Ovary (tissue), 9 donors: ENCODE results near the gene PPP2R5D. TPM values are rescaled to one million over a fixed set of nuclear protein-coding genes. Genes with fewer than 3 reads are reported as not detected.

Experiments used
- DNase-seq, 5 donors: peaks; one replicate each; pipeline ENCODE4 v3.0.0-alpha.2; 2019 to 2020
- H3K27ac ChIP-seq, 2 donors: fragments of 200-600 bp; one replicate each; pipeline versions ENCODE4 v1.5.1 to v1.8.0; 2019 to 2022
- H3K27me3 ChIP-seq: fragments of 200-600 bp; one replicate; pipeline ENCODE4 v1.8.0; 2022
- H3K36me3 ChIP-seq: fragments of 200-600 bp; sonication (generic); one replicate; pipeline ENCODE4 v1.5.1; 2019
- H3K4me1 ChIP-seq: one replicate; pipeline ENCODE4 v1.8.1; 2013; ENCODE audit warnings: mild to moderate bottlenecking, moderate library complexity; ENCODE audit not compliant: insufficient read depth
- H3K4me3 ChIP-seq: fragments of 200-600 bp; sonication (generic); one replicate; pipeline ENCODE4 v1.5.1; 2017
- H3K9me3 ChIP-seq, 2 donors: fragments of 200-600 bp in 1 of 2; sonication (generic) in 1 of 2; one replicate each; pipeline versions ENCODE4 v1.5.1 to v1.8.1; 2013 to 2019; ENCODE audit warnings: mild to moderate bottlenecking in 1 of 2, moderate library complexity in 1 of 2
- EP300 ChIP-seq: sonication (generic); formaldehyde crosslinking; IDR thresholded peaks from one replicate; pipeline ENCODE4 v1.6.1; 2017; ENCODE audit warnings: antibody characterized with exemption
- POLR2A ChIP-seq: fragments of 450-650 bp; IDR thresholded peaks from one replicate; pipeline ENCODE4 v1.6.1; 2017; ENCODE audit warnings: antibody characterized with exemption, mild to moderate bottlenecking, moderate library complexity
- WGBS, 3 donors: extraction: QIAGEN DNeasy Blood & Tissue Kit in 1 of 3; methylation state at CpG; one replicate each; pipeline versions ENCODE4 v1.1.5 to v1.1.7; 2013 to 2017; 5-methylcytosine and 5-hydroxymethylcytosine counted together
- intact Hi-C, 4 donors: fragments of 100-400 bp; cut with DNase I; formaldehyde crosslinking; loops; one replicate each; pipeline versions ENCODE4 v1.11.0 to v1.15.1; 2022 to 2023
- polyA plus RNA-seq, 2 donors: library from polyadenylated mRNA; stranded (reverse); fragments of 200-250 nt in 1 of 2; fragments of 350-450 nt in 1 of 2; fragmentation: Illumina TruSeq in 1 of 2; extraction: RNeasy Lipid Tissue Mini Kit (QIAGEN cat#74804) in 1 of 2; gene quantifications; one replicate each; pipeline ENCODE4 v1.2.3, GENCODE V29; 2013 to 2014
- total RNA-seq, 7 donors: library from RNA; depleted of rRNA in 2 of 7; stranded (reverse); fragments of >200 nt in 2 of 7; fragmentation: NEBNext Ultra II Directional in 3 of 7; extraction: Animal tissue kit (Norgen Biotek cat#: 25700) in 3 of 7; gene quantifications; one replicate each; pipeline versions ENCODE4 v1.1.0 to v1.2.4, GENCODE V29; 2016 to 2023
- TF ChIP-seq, protein P1 (sequence below), 3 donors: fragments of 450-650 bp in 2 of 3; fragments of 200-600 bp in 1 of 3; IDR thresholded peaks; one replicate each; pipeline versions ENCODE4 v1.5.1 to v1.8.0; 2016 to 2022; ENCODE audit warnings: antibody characterized with exemption in 3 of 3, mild to moderate bottlenecking in 1 of 3
- donor health status: DM: no; HTN: no; CAD: no; lungs with moderate emphysema.
- donor health status: DM: no; HTN: no; CAD: no.
- donor health status: Bipolar disorder and iron deficiency.
- donor health status: DM: yes; HTN: yes; CAD: no.
- donor health status: DM: no; HTN: no; CAD: no.
- donor health status: DM: yes; HTN: yes; CAD: no.

The PPP2R5D gene
- total and polyA plus RNA-seq, 9 donors = 20.4 to 78.1 (median 34.1) TPM

- no peak for TF ChIP-seq EP300
- TF ChIP-seq, protein P1, sequence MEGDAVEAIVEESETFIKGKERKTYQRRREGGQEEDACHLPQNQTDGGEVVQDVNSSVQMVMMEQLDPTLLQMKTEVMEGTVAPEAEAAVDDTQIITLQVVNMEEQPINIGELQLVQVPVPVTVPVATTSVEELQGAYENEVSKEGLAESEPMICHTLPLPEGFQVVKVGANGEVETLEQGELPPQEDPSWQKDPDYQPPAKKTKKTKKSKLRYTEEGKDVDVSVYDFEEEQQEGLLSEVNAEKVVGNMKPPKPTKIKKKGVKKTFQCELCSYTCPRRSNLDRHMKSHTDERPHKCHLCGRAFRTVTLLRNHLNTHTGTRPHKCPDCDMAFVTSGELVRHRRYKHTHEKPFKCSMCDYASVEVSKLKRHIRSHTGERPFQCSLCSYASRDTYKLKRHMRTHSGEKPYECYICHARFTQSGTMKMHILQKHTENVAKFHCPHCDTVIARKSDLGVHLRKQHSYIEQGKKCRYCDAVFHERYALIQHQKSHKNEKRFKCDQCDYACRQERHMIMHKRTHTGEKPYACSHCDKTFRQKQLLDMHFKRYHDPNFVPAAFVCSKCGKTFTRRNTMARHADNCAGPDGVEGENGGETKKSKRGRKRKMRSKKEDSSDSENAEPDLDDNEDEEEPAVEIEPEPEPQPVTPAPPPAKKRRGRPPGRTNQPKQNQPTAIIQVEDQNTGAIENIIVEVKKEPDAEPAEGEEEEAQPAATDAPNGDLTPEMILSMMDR (IDR thresholded peaks at IDR 0.05) = no peak
- no peak for TF ChIP-seq POLR2A
- WGBS, 3 donors = 86 to 90% (median 89%) methylated on average over 12 of the region's 12 CpGs
- Histone ChIP-seq H3K36me3 (peaks cover 3% of the 10 kb centered on the region), H3K9me3 (no peaks in the 10 kb centered on the region), H3K27me3 (no peaks in the 10 kb centered on the region), H3K4me1 (peaks cover 5% of the 10 kb centered on the region), H3K4me3 (no peak overlapping the region), H3K27ac (no peak overlapping the region)
- intact Hi-C loops = loop anchor here in 1 of 4 donors (10.0 kb wide), 1 partner anchor 47 kb away; the partner anchor contains the start of gene PTCRA
- DNase-seq = no peak
Measured at GRCh38 chr6:42962096-42962495, 22.3 kb upstream of the PPP2R5D start.

DNA sequence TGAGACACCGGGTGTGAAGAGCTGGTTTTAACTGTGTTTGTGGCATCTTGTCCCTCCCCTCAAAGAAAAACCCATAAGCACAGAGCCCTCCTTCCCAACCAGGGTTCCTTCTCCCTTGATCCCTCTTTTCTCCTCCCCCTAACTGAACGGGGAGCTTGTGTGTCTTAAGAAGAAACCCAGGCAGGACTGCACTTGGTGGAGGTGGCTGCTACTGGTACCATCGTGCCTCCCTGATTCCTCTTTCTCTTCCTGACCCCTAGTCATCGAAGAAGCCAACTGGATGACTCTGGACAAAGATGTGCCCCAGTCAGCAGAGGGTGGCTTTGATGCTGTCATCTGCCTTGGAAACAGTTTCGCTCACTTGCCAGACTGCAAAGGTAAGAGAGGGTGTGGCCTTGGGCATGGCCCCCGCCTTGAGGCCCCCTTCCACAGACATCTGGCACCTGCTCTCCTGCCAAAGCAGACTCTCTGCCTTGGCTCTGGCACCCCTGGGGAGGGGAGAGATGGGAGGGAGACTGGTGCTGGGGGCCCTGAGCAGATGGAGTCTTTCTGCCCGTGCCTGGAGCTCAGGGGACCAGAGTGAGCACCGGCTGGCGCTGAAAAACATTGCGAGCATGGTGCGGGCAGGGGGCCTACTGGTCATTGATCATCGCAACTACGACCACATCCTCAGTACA, 21.7 kb upstream of the PPP2R5D start:
- Histone ChIP-seq H3K27me3 (no peaks in the 10 kb centered on the region), H3K4me1 (peaks cover 5% of the 10 kb centered on the region), H3K27ac (no peak overlapping the region), H3K4me3 (no peak overlapping the region), H3K9me3 (no peaks in the 10 kb centered on the region), H3K36me3 (peaks cover 3% of the 10 kb centered on the region)
- 84 to 88% (median 86%) methylated on average over 6 to 13 of the region's 13 CpGs for WGBS, 3 donors
- no peak for DNase-seq
- TF ChIP-seq EP300 = no peak
- TF ChIP-seq, protein P1 (IDR thresholded peaks at IDR 0.05) = no peak
- no peak for TF ChIP-seq POLR2A
- intact Hi-C loops = loop anchor here in 1 of 4 donors (10.0 kb wide), 1 partner anchor 48 kb away; the partner anchor contains the start of gene PTCRA

DNA sequence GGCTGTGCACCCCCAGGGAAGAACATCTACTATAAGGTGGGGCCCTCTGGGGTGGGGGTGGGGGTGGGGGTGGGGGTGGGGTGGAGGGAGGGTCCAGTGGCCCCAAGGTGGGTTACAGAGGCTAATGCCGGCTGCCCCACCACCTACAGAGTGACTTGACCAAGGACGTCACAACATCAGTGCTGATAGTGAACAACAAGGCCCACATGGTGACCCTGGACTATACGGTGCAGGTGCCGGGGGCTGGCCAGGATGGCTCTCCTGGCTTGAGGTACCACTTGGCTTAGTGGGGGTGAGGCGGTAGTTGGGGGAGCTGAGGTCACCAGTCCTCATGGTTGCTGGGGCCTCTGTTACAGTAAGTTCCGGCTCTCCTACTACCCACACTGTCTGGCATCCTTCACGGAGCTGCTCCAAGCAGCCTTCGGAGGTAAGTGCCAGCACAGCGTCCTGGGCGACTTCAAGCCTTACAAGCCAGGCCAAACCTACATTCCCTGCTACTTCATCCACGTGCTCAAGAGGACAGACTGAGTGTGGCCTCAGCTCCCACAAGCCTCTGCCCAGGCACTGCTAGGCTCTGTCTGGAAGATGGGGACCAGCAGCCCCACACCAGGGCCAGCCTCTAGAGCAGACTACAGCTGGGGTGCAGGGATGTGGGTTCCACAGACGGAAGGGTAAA, 21.1 kb upstream of the PPP2R5D start:
- intact Hi-C loops = loop anchor here in 1 of 4 donors (10.0 kb wide), 1 partner anchor 49 kb away; the partner anchor contains the start of gene PTCRA
- Histone ChIP-seq H3K27me3 (no peaks in the 10 kb centered on the region), H3K27ac (no peak overlapping the region), H3K9me3 (no peaks in the 10 kb centered on the region), H3K4me3 (no peak overlapping the region), H3K4me1 (peaks cover 5% of the 10 kb centered on the region), H3K36me3 (peaks cover 3% of the 10 kb centered on the region)
- WGBS, 3 donors = 79 to 87% (median 82%) methylated on average over 8 to 12 of the region's 12 CpGs
- TF ChIP-seq EP300 = no peak
- DNase-seq = no peak

GRCh38 chr6:42963855-42964605, 20.3 kb upstream of the PPP2R5D start:
- peaks cover 3% of the 10 kb centered on the region for H3K36me3 ChIP-seq
- no peak for DNase-seq
- no peaks in the 10 kb centered on the region for H3K27me3 ChIP-seq
- peaks cover 5% of the 10 kb centered on the region for H3K4me1 ChIP-seq
- no peak overlapping the region for H3K27ac ChIP-seq
- no peaks in the 10 kb centered on the region for H3K9me3 ChIP-seq
- intact Hi-C loops = loop anchor here in 1 of 4 donors (10.0 kb wide), 1 partner anchor 49 kb away; the partner anchor contains the start of gene PTCRA
- TF ChIP-seq, protein P1 (IDR thresholded peaks at IDR 0.05) = no peak
- TF ChIP-seq EP300 (no peak), POLR2A (no peak)
- WGBS, 3 donors = 80 to 86% (median 84%) methylated on average over 9 of the region's 9 CpGs
- no peak overlapping the region for H3K4me3 ChIP-seq
